Trophoblast cell (in vitro differentiated cells and primary cell): ENCODE results near the gene CDRT15.
"Not testable (repeated sequence)": the region's sequence is repeated elsewhere in the genome, so short reads cannot be mapped to it uniquely, and the experiment has no call there.

ENCODE experiments used
- DNase-seq, 2 donors: peaks; one replicate each; pipeline ENCODE4 v3.0.0-alpha.2; 2016
- H2AFZ ChIP-seq: 2 replicates; pipeline ENCODE4 v1.6.1; 2013; ENCODE audit warnings: low read length, moderate library complexity, mild to moderate bottlenecking; ENCODE audit not compliant: insufficient read depth, poor library complexity
- H2AK5ac ChIP-seq: 2 replicates; pipeline ENCODE4 v1.6.1; 2013; ENCODE audit warnings: mild to moderate bottlenecking, low read length
- H2BK120ac ChIP-seq: 2 replicates; pipeline ENCODE4 v1.6.1; 2013; ENCODE audit warnings: low read length, mild to moderate bottlenecking, moderate library complexity; ENCODE audit not compliant: insufficient read depth, poor library complexity
- H2BK12ac ChIP-seq: 2 replicates; pipeline ENCODE4 v1.6.1; 2013; ENCODE audit warnings: mild to moderate bottlenecking, low read length, moderate library complexity
- H2BK5ac ChIP-seq: 2 replicates; pipeline ENCODE4 v1.6.1; 2013; ENCODE audit warnings: low read length, low read depth, moderate library complexity, mild to moderate bottlenecking; ENCODE audit not compliant: poor library complexity
- H3K14ac ChIP-seq: 2 replicates; pipeline ENCODE4 v1.6.1; 2013; ENCODE audit warnings: mild to moderate bottlenecking, low read length
- H3K18ac ChIP-seq: 2 replicates; pipeline ENCODE4 v1.6.1; 2013; ENCODE audit warnings: mild to moderate bottlenecking, low read length
- H3K23ac ChIP-seq: 2 replicates; pipeline ENCODE4 v1.6.1; 2013; ENCODE audit warnings: low read length
- H3K27ac ChIP-seq: 2 replicates; pipeline ENCODE4 v1.5.1; 2013; ENCODE audit warnings: low read depth, mild to moderate bottlenecking, inconsistent platforms, low read length, moderate library complexity
- H3K27me3 ChIP-seq: 2 replicates; pipeline ENCODE4 v1.6.1; 2013; ENCODE audit warnings: inconsistent platforms, mild to moderate bottlenecking, low read length, moderate library complexity; ENCODE audit not compliant: insufficient read depth
- H3K36me3 ChIP-seq, 2 experiments: 1 replicate in 1 of 2; 2 replicates in 1 of 2; pipeline ENCODE4 v1.6.1; 2013; ENCODE audit warnings: low read length in 2 of 2, mild to moderate bottlenecking in 2 of 2, moderate library complexity in 1 of 2; ENCODE audit not compliant: insufficient read depth in 2 of 2, control insufficient read depth in 1 of 2
- H3K4ac ChIP-seq: 2 replicates; pipeline ENCODE4 v1.6.1; 2013; ENCODE audit warnings: low read depth, mild to moderate bottlenecking, low read length, moderate library complexity
- H3K4me1 ChIP-seq, 2 experiments: 1 replicate in 1 of 2; 2 replicates in 1 of 2; pipeline ENCODE4 v1.6.1; 2013; ENCODE audit warnings: low read length in 2 of 2, mild to moderate bottlenecking in 2 of 2, moderate library complexity in 1 of 2; ENCODE audit not compliant: insufficient read depth in 2 of 2, control insufficient read depth in 1 of 2
- H3K4me2 ChIP-seq: 2 replicates; pipeline ENCODE4 v1.6.1; 2013; ENCODE audit warnings: inconsistent platforms, mild to moderate bottlenecking, low read length, moderate library complexity
- H3K4me3 ChIP-seq: 2 replicates; pipeline ENCODE4 v1.5.1; 2013; ENCODE audit warnings: mild to moderate bottlenecking, low read depth, low read length, inconsistent platforms
- H3K79me1 ChIP-seq: one replicate; pipeline ENCODE4 v1.6.1; 2013; ENCODE audit warnings: low read length
- H3K79me2 ChIP-seq: 2 replicates; pipeline ENCODE4 v1.6.1; 2013; ENCODE audit warnings: low read length, mild to moderate bottlenecking; ENCODE audit not compliant: control insufficient read depth, insufficient read depth, poor library complexity
- H3K9ac ChIP-seq: 2 replicates; pipeline ENCODE4 v1.6.1; 2013; ENCODE audit warnings: mild to moderate bottlenecking, low read length
- H3K9me3 ChIP-seq: 2 replicates; pipeline ENCODE4 v1.6.1; 2013; ENCODE audit warnings: low read depth, mild to moderate bottlenecking, control low read depth, inconsistent platforms, low read length; ENCODE audit not compliant: insufficient read depth
- H4K12ac ChIP-seq: 2 replicates; pipeline ENCODE4 v1.6.1; 2013; ENCODE audit warnings: low read depth, mild to moderate bottlenecking, low read length, moderate library complexity
- H4K8ac ChIP-seq: 2 replicates; pipeline ENCODE4 v1.6.1; 2013; ENCODE audit warnings: low read depth, mild to moderate bottlenecking, low read length, moderate library complexity
- H4K91ac ChIP-seq: one replicate; pipeline ENCODE4 v1.6.1; 2013; ENCODE audit warnings: low read depth, mild to moderate bottlenecking, low read length, moderate library complexity
- WGBS: extraction: QIAGEN DNeasy Blood & Tissue Kit; methylation state at CpG from one replicate; pipeline ENCODE4 v1.1.7; 2013; ENCODE audit warnings: missing lambda C conversion rate; ENCODE audit not compliant: insufficient read length, insufficient coverage; ENCODE audit errors: extremely low coverage; 5-methylcytosine and 5-hydroxymethylcytosine counted together

The CDRT15 gene

GRCh38 chr17:14235047-14235446, 1.6 kb downstream of the CDRT15 start:
- H3K36me3 ChIP-seq, H3K18ac ChIP-seq, H3K79me2 ChIP-seq, H2BK5ac ChIP-seq, H4K8ac ChIP-seq, H3K4me2 ChIP-seq, H3K4ac ChIP-seq, H3K9ac ChIP-seq, H2BK120ac ChIP-seq, H2AK5ac ChIP-seq, H3K9me3 ChIP-seq, H3K27me3 ChIP-seq, H3K79me1 ChIP-seq, H3K4me3 ChIP-seq, H3K14ac ChIP-seq, DNase-seq, H4K12ac ChIP-seq, H2AFZ ChIP-seq, H2BK12ac ChIP-seq, H3K27ac ChIP-seq, H3K4me1 ChIP-seq, H4K91ac ChIP-seq, H3K23ac ChIP-seq: not testable (repeated sequence)
- no CpG with 5 or more reads among the region's 2 CpGs for WGBS

- H3K79me1 ChIP-seq = not testable (repeated sequence)
- no CpG with 5 or more reads among the region's 6 CpGs for WGBS
Observed at GRCh38 chr17:14231187-14231586, 5.5 kb downstream of the CDRT15 start.

GRCh38 chr17:14228903-14229302, 7.8 kb downstream of the CDRT15 start:
- Histone ChIP-seq H3K23ac (no peak overlapping the region), H2AK5ac (no peak overlapping the region), H3K4me2 (no peak overlapping the region), H3K18ac (no peak overlapping the region), H4K8ac (no peak overlapping the region), H3K14ac (no peak overlapping the region), H3K4me1 (no peaks in the 10 kb centered on the region), H3K36me3 (no peaks in the 10 kb centered on the region), H3K27ac (no peak overlapping the region), H3K9ac (no peak overlapping the region), H4K91ac (no peak overlapping the region), H2BK12ac (no peak overlapping the region), H3K79me1 (no peaks in the 10 kb centered on the region), H2BK120ac (no peak overlapping the region), H4K12ac (no peak overlapping the region), H3K79me2 (no peaks in the 10 kb centered on the region), H3K4me3 (no peak overlapping the region), H3K27me3 (no peaks in the 10 kb centered on the region), H2BK5ac (no peak overlapping the region), H3K9me3 (no peaks in the 10 kb centered on the region), H3K4ac (no peak overlapping the region), H2AFZ (no peak overlapping the region)
- no peak for DNase-seq
- WGBS = no CpG with 5 or more reads among the region's 4 CpGs

More at GRCh38 chr17:14231187-14231586, 5.5 kb downstream of the CDRT15 start:
- H3K36me3 ChIP-seq, H2BK120ac ChIP-seq, H3K27ac ChIP-seq, H3K4me3 ChIP-seq, H3K4me1 ChIP-seq, H4K12ac ChIP-seq, H3K27me3 ChIP-seq, H3K79me2 ChIP-seq, H4K8ac ChIP-seq, H3K4ac ChIP-seq, H2AK5ac ChIP-seq, H2BK12ac ChIP-seq, H3K4me2 ChIP-seq, H3K9ac ChIP-seq, H3K23ac ChIP-seq, H3K18ac ChIP-seq, H4K91ac ChIP-seq, H2BK5ac ChIP-seq, H3K14ac ChIP-seq, H3K9me3 ChIP-seq, H2AFZ ChIP-seq: not testable (repeated sequence)
- DNase-seq = peak; percentile 26 to 55

- H4K8ac ChIP-seq = no peak overlapping the region
- no peak for DNase-seq
- no peak overlapping the region for H3K4me3 ChIP-seq
- no peak overlapping the region for H3K4me2 ChIP-seq
- no peak overlapping the region for H3K27ac ChIP-seq
- no peak overlapping the region for H3K4ac ChIP-seq
- WGBS = no CpG with 5 or more reads among the region's 7 CpGs
- H3K23ac ChIP-seq = no peak overlapping the region
- no peak overlapping the region for H2AFZ ChIP-seq
- no peaks in the 10 kb centered on the region for H3K79me2 ChIP-seq
- no peak overlapping the region for H3K9ac ChIP-seq
- H2BK5ac ChIP-seq = no peak overlapping the region
- H3K18ac ChIP-seq = no peak overlapping the region
- H2AK5ac ChIP-seq = no peak overlapping the region
- peaks cover 0 to 4% of the 10 kb centered on the region in 2 experiments for H3K4me1 ChIP-seq
- H3K27me3 ChIP-seq = no peaks in the 10 kb centered on the region
- no peak overlapping the region for H4K12ac ChIP-seq
- no peak overlapping the region for H4K91ac ChIP-seq
- H3K79me1 ChIP-seq = no peaks in the 10 kb centered on the region
- no peaks in the 10 kb centered on the region for H3K36me3 ChIP-seq
- no peak overlapping the region for H3K14ac ChIP-seq
- no peak overlapping the region for H2BK120ac ChIP-seq
- H2BK12ac ChIP-seq = no peak overlapping the region
- no peaks in the 10 kb centered on the region for H3K9me3 ChIP-seq
Observed at GRCh38 chr17:14227052-14227451, 9.6 kb downstream of the CDRT15 start.
